ENCODE results near the gene BBX.

BBX gene

GRCh38 chr3:107845380-107846278 is 322.9 kb downstream of the BBX start:
- no peak for TF ChIP-seq CTCF (conservative IDR thresholded peaks at IDR 0.05; ENCODE audit: low read depth, low read length)
- H3K4me3 ChIP-seq (ENCODE audit: low read length): no peak overlapping the region
- DNase-seq (ENCODE audit: low read depth): no peak

- no peak for DNase-seq (ENCODE audit: low read depth)
- no peak overlapping the region for H3K4me3 ChIP-seq (ENCODE audit: low read length)
- TF ChIP-seq CTCF (conservative IDR thresholded peaks at IDR 0.05; ENCODE audit: low read depth, low read length): peak; percentile 83
Measured at GRCh38 chr3:107846279-107846852, 323.6 kb downstream of the BBX start.

- no peak for DNase-seq (ENCODE audit: low read depth)
- TF ChIP-seq CTCF (conservative IDR thresholded peaks at IDR 0.05; ENCODE audit: low read depth, low read length): no peak
Measured at GRCh38 chr3:107847791-107848190, 325.0 kb downstream of the BBX start.

GRCh38 chr3:107848351-107848915 is 325.7 kb downstream of the BBX start:
- no peak for DNase-seq (ENCODE audit: low read depth)
- H3K4me3 ChIP-seq (ENCODE audit: low read length): no peak overlapping the region
- no peak for TF ChIP-seq CTCF (conservative IDR thresholded peaks at IDR 0.05; ENCODE audit: low read depth, low read length)

More at GRCh38 chr3:107847791-107848190, 325.0 kb downstream of the BBX start:
- H3K4me3 ChIP-seq (ENCODE audit: low read length): no peak overlapping the region

- TF ChIP-seq CTCF (conservative IDR thresholded peaks at IDR 0.05; ENCODE audit: low read depth, low read length): no peak
- H3K4me3 ChIP-seq (ENCODE audit: low read length): no peak overlapping the region
- no peak for DNase-seq (ENCODE audit: low read depth)
Measured at GRCh38 chr3:107850681-107851080, 327.9 kb downstream of the BBX start.

GRCh38 chr3:107853821-107854220 is 331.1 kb downstream of the BBX start:
- TF ChIP-seq CTCF (conservative IDR thresholded peaks at IDR 0.05; ENCODE audit: low read depth, low read length): no peak
- DNase-seq (ENCODE audit: low read depth): no peak
- no peak overlapping the region for H3K4me3 ChIP-seq (ENCODE audit: low read length)
